ENCODE data around the gene HARBI1.

DNA sequence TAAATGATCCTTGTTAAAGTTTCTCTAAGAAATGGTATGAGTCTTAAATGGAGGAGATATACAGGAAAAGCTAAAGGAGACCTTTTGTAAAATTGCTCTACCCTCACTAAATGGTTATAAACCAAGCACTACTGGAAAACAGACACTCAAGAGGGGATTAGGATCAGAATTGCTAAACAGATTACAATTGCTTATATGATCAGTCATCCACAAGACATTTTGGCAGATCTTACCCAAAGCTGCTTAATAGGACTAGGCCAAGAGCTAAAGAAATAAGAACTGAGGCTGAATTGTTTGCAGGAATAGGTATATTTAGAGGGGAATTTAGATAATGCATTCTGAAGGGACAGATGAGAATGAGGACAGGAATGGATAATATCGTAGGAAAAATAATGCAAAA is 9.5 kb downstream of the HARBI1 start:
- no peak for TF ChIP-seq CTCF (IDR thresholded peaks at IDR 0.05; ENCODE audit: control extremely low read depth in 1 of 3, insufficient read depth in 1 of 3, low read depth in 1 of 3, low read length in 3 of 3)
- no peak for TF ChIP-seq ZNF274 (IDR thresholded peaks at IDR 0.05; ENCODE audit: borderline replicate concordance, extremely low read depth, low read length)

Measured in H1 (cell line).